IPS-20b (cell line): ENCODE data around the gene ZC3H8.

Experiments
- H3K27ac ChIP-seq: one replicate; pipeline ENCODE4 v1.5.1; 2013; ENCODE audit warnings: low read length
- H3K27me3 ChIP-seq: 2 replicates; pipeline ENCODE4 v1.6.1; 2013; ENCODE audit warnings: mild to moderate bottlenecking, low read length, inconsistent platforms; ENCODE audit not compliant: insufficient read depth
- H3K36me3 ChIP-seq: 2 replicates; pipeline ENCODE4 v1.6.1; 2013; ENCODE audit warnings: low read depth, mild to moderate bottlenecking, inconsistent platforms, low read length, moderate library complexity; ENCODE audit not compliant: insufficient read depth
- H3K4me1 ChIP-seq: 2 replicates; pipeline ENCODE4 v1.6.1; 2013; ENCODE audit warnings: mild to moderate bottlenecking, control low read depth, inconsistent platforms, low read length, moderate library complexity; ENCODE audit not compliant: insufficient read depth
- H3K4me3 ChIP-seq: 2 replicates; pipeline ENCODE4 v1.5.1; 2013; ENCODE audit warnings: mild to moderate bottlenecking, low read length, inconsistent platforms
- H3K9ac ChIP-seq: 2 replicates; pipeline ENCODE4 v1.6.1; 2013; ENCODE audit warnings: low read depth, mild to moderate bottlenecking, inconsistent platforms, low read length, moderate library complexity
- H3K9me3 ChIP-seq: 2 replicates; pipeline ENCODE4 v1.6.1; 2013; ENCODE audit warnings: mild to moderate bottlenecking, low read depth, low read length, inconsistent platforms; ENCODE audit not compliant: insufficient read depth

The ZC3H8 gene

DNA sequence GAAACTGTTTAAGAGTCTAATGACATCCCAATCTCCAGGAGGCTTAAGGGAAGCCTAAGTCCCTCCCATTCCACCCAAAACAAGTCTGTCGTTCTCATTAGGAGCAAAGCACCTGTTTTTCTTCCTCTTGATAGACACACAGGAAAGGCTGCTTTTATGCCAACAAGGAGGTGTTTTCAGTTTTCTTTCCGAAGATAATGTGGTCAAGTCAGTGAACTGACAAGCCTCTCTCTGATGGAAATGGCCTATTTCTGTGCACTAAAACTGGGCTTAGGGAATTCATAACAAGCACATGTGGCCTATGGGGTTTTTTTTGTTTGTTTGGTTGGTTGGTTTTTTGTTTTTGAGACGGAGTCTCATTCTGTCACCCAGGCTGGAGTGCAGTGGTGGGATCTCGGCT is 80.5 kb downstream of the ZC3H8 start:
- Histone ChIP-seq H3K27me3 (no peaks in the 10 kb centered on the region), H3K9me3 (no peaks in the 10 kb centered on the region), H3K4me3 (no peak overlapping the region), H3K36me3 (no peaks in the 10 kb centered on the region), H3K9ac (no peak overlapping the region), H3K27ac (no peak overlapping the region), H3K4me1 (no peaks in the 10 kb centered on the region)

DNA sequence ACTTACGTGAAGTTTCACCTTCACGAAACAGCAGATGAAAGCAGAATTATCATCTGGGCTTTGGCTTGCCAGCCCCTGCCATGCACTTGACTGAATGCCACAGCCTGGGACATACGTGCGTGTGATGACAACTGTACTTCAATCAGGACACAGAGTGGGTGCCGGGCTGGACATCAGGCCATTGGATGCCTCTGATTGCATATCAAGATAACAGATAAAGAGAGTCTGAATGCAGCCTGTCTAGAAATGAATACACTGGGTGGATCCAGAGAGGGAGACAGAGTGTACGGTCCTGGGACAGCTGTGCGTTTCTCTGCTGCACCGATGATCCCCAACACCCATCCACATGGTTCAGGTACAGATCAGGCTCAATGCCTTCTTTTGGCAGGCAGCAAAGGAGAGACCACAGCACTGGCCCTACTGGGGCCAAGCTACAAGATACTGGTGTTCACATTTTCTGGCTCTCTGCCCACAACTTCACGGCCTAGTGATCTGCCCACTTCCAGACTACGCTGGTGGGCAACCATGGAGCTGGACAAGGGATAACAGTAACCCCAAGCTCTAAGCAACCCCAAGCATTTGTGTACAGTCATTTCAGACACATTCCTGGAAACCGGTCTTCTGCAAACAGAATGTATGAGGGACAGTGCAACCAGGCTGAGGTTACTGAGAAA is 81.1 kb downstream of the ZC3H8 start:
- no peaks in the 10 kb centered on the region for H3K36me3 ChIP-seq
- H3K9me3 ChIP-seq = no peaks in the 10 kb centered on the region
- no peaks in the 10 kb centered on the region for H3K27me3 ChIP-seq
- no peak overlapping the region for H3K9ac ChIP-seq
- no peak overlapping the region for H3K27ac ChIP-seq
- H3K4me1 ChIP-seq = no peaks in the 10 kb centered on the region
- no peak overlapping the region for H3K4me3 ChIP-seq

DNA sequence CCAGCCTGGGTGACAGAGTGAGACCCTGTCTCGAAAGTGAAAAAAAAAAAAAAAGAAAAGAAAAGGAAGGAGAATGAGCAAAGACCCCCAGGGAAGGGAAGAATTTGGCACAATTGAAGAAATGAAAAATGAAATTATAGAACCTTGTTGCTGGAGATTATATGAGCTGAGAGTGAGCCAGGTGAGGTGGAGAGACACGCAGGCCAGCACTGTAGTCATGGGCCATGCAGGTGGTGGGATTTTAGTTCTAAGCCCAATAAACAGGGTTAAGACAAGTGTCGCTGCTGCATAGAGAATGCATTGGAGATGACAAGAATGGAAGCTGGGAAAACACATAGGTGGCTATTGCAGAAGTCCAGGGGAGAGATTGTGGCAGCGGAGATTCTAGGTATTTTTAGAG is 84.3 kb downstream of the ZC3H8 start:
- Histone ChIP-seq H3K4me1 (no peaks in the 10 kb centered on the region), H3K9me3 (no peaks in the 10 kb centered on the region), H3K27me3 (no peaks in the 10 kb centered on the region), H3K36me3 (no peaks in the 10 kb centered on the region), H3K9ac (no peak overlapping the region), H3K4me3 (no peak overlapping the region), H3K27ac (no peak overlapping the region)

DNA sequence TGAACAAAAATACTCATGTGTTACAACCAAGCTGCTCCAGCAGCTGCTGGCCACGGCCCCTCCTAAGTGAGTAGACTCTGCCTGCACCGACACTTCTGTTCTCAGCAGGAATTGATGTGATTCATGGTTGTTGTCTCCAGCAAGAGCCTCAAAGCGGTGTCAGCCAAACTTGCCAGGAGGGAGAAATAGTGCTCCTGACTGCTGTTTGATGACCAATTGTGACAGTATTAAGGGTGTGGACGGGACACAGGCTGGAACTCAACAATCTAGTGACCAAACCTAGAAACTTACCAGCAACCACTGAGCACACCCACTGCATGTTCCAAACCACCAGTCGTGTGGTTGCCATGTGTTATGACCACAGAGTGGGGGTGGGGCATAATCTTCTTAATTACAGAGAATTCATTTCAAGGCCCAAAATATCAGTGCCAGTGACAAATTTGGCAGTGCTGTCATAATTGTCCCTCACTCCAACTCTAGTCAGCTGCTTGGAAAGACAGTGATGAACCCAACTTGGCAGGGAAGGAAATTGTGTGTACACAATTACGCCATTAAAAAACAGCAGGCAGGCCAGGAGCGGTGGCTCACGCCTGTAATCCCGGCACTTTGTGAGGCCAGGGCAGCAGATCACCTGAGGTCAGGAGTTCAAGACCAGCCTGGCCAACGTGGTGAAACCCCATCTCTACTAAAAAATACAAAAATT is 86.3 kb downstream of the ZC3H8 start:
- Histone ChIP-seq H3K27me3 (no peaks in the 10 kb centered on the region), H3K36me3 (no peaks in the 10 kb centered on the region), H3K9me3 (no peaks in the 10 kb centered on the region), H3K4me3 (no peak overlapping the region), H3K9ac (no peak overlapping the region), H3K27ac (no peak overlapping the region), H3K4me1 (no peaks in the 10 kb centered on the region)

DNA sequence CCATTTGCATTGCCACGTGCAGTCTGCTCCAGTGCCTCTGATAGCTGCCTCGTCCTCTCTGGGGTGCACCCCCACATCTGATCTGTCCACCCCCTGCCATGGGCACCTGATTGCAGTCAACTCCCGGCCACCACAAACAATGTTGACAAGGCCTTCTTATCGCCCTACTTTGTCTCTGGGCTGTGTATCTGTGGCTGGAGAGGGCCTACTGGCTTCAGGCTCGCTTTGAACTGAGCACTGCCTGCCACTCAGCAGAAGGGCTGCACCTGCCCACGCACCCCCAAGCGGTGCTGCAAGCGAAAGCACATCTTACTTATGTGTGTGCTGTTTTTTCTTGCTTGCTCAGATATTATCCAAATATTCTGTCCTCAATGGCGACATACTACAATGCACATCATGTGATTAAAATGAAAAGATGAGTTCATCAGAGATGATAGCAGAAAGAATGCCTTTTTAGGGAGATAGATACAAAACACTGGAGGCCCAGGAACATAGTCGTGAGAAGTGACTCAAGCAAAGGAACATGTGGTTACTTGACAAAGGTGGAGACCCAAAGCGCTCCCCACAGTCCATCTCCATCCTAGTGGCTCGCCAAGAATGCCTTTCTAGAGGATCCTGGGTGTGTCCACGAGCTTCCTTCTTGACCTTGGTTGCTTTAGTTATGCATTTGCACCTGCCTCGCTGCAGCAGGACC is 87.9 kb downstream of the ZC3H8 start:
- H3K4me3 ChIP-seq = no peak overlapping the region
- H3K9ac ChIP-seq = no peak overlapping the region
- H3K27me3 ChIP-seq = no peaks in the 10 kb centered on the region
- no peaks in the 10 kb centered on the region for H3K36me3 ChIP-seq
- no peaks in the 10 kb centered on the region for H3K4me1 ChIP-seq
- H3K27ac ChIP-seq = no peak overlapping the region
- no peaks in the 10 kb centered on the region for H3K9me3 ChIP-seq

DNA sequence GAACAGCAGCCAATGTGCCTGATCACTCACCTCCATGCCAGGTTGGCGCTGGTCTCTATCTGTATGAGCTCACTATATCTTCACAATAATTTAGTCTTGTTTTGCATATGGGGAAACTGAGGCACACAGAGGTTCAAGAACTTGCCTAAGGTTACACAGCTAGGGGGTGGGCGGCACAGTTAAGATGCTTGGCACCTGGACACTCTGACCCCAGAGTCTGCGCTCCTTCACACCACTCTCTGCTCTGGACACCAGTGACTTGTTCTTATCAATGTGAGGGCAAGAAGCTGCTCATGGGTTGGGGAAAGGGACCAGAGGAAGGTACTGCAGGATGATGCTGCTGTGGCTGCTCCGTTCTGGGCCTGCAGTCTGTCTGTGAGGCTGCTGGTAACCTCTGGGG is 89.5 kb downstream of the ZC3H8 start:
- Histone ChIP-seq H3K4me1 (no peaks in the 10 kb centered on the region), H3K27ac (no peak overlapping the region), H3K36me3 (no peaks in the 10 kb centered on the region), H3K27me3 (no peaks in the 10 kb centered on the region), H3K9me3 (no peaks in the 10 kb centered on the region), H3K9ac (no peak overlapping the region), H3K4me3 (no peak overlapping the region)

DNA sequence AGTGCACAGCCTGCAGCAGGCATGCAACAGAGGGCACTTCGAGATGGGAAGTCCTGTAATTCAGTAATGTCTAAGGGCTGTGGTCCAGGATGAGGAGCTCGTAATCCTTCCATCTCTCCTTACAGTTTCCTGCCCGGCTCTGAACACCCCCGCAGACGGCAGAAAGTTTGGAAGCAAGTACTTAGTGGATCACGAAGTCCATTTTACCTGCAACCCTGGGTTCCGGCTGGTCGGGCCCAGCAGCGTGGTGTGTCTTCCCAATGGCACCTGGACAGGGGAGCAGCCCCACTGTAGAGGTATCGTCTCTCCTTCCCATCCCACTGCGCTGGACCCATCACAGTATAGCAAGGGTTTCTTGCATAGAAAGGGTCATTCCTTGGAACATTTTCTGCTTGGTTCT is 90.0 kb downstream of the ZC3H8 start:
- Histone ChIP-seq H3K9me3 (no peaks in the 10 kb centered on the region), H3K9ac (no peak overlapping the region), H3K4me1 (no peaks in the 10 kb centered on the region), H3K27ac (no peak overlapping the region), H3K36me3 (no peaks in the 10 kb centered on the region), H3K4me3 (no peak overlapping the region), H3K27me3 (no peaks in the 10 kb centered on the region)

DNA sequence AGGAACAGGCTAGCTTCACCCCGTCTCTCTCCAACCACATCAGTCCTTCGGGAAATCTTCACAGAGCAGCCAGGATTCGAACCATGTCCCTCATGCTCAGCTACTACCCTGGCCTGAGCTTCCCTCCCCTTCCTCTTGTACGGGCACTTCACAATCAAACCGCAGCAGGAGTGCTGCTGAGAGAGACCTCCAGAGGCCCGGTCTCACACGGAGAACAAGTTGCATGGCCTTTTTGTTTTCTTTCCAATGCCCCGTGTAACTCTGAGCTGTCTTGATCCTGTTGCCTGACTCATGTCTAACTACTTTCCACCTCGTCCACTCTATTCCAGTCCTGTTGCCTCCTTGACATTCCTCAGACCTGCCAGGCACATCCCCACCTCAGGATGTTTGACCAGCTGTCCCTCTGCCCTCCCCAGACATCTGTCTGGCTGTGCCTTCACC is 91.3 kb downstream of the ZC3H8 start:
- no peaks in the 10 kb centered on the region for H3K9me3 ChIP-seq
- H3K36me3 ChIP-seq = no peaks in the 10 kb centered on the region
- no peak overlapping the region for H3K9ac ChIP-seq
- no peaks in the 10 kb centered on the region for H3K4me1 ChIP-seq
- no peak overlapping the region for H3K4me3 ChIP-seq
- no peak overlapping the region for H3K27ac ChIP-seq
- no peaks in the 10 kb centered on the region for H3K27me3 ChIP-seq

DNA sequence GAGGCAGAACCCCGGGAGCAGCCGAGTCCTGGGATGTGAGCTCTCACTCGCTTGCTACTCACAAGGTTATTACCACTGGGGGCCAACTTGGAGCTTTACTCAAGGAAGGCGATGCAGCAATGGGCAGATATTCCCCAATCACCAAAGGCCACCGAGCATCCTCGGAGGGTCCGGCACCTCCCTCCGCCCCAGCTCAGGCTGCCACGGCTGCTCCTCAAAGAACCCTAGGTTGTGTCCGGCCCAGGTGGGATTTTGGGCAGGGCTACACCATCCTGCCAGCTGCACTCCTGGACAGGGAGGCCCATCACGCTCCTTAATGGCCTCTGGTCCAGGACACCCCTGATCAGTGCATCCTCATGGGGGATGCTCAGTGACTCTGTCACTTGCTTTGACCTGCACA is 91.9 kb downstream of the ZC3H8 start:
- Histone ChIP-seq H3K27ac (no peak overlapping the region), H3K36me3 (no peaks in the 10 kb centered on the region), H3K4me1 (no peaks in the 10 kb centered on the region), H3K4me3 (no peak overlapping the region), H3K9me3 (no peaks in the 10 kb centered on the region), H3K9ac (no peak overlapping the region), H3K27me3 (no peaks in the 10 kb centered on the region)

DNA sequence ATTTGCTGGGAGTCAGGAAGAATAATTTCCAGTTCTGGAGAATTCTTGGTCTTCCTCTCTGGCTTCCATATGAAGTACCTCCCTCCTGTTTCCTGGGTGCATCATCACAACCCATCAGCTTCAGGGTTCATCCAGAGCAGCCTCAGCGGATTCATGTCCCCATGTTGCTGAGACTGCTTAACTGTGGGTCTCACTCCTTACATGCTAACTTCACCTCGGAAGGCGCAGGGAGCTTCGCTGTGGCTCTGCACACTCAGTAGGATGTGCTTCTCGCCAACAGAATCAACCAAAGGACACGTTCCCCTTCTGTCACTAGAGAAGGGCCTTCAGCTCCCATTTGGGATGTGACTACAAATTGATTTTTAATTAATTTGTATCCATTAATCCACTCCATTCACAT is 92.5 kb downstream of the ZC3H8 start:
- H3K27me3 ChIP-seq = no peaks in the 10 kb centered on the region
- no peak overlapping the region for H3K4me3 ChIP-seq
- no peaks in the 10 kb centered on the region for H3K4me1 ChIP-seq
- H3K27ac ChIP-seq = no peak overlapping the region
- no peaks in the 10 kb centered on the region for H3K36me3 ChIP-seq
- H3K9me3 ChIP-seq = no peaks in the 10 kb centered on the region
- H3K9ac ChIP-seq = no peak overlapping the region
